HG03439 (cell line): ENCODE data around the gene SSU72.

ENCODE experiments used
- ATAC-seq: cut with Tn5 transposase; IDR thresholded peaks from one replicate; pipeline ENCODE4 v1.9.1; 2021; ENCODE audit warnings: mild to moderate bottlenecking, moderate library complexity; ENCODE audit not compliant: unreplicated experiment

SSU72 gene

DNA sequence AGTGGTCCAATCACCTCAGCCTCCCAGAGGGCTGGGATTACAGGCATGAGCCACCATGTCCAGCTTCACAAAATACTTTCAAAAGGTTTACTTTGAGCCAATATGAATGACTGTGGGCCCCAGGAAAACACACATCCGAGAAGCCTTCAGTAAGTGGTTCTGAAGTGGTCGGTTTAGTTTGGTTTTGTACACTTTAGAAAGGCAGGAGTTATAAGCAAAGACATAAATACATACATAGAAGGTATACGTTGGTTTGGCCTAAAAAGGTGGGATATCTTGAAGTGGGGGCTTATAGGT, 37.4 kb upstream of the SSU72 start:
- ATAC-seq, result no peak

DNA sequence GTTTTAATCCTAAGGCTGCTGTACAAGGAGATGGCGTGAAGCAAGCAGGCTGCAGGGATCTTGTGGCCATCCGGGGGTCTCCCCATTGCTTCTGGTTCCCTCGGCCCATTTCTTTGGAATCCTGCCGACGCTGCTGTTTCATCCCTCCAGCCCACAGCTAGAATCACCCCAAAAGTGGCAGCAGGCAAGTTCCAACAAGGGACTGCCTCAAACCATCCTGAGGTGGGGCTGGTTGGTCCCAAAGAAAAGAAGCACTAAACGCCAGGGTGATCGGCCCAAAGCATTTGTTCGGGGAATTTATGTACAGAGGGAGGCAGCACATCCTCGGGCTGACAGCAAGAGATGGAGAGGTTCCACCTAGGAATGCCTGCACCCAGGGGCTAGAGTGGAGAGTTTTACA, 36.1 kb upstream of the SSU72 start:
- no peak for ATAC-seq

- ATAC-seq, result no peak
Observed at GRCh38 chr1:1609822-1610485, 35.3 kb upstream of the SSU72 start.

DNA sequence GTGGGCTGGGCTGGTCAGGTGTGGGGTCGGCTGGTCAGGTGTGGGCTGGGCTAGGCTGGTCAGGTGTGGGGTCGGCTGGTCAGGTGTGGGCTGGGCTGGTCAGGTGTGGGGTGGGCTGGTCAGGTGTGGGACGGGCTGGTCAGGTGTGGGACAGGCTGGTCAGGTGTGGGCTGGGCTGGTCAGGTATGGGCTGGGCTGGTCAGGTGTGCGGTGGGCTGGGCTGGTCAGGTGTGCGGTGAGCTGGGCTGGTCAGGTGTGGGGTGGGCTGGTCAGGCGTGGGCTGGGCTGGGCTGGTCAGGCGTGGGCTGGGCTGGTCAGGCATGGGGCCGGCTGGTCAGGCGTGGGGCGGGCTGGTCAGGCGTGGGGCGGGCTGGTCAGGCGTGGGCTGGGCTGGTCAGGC, 31.6 kb upstream of the SSU72 start:
- ATAC-seq, result no peak

DNA sequence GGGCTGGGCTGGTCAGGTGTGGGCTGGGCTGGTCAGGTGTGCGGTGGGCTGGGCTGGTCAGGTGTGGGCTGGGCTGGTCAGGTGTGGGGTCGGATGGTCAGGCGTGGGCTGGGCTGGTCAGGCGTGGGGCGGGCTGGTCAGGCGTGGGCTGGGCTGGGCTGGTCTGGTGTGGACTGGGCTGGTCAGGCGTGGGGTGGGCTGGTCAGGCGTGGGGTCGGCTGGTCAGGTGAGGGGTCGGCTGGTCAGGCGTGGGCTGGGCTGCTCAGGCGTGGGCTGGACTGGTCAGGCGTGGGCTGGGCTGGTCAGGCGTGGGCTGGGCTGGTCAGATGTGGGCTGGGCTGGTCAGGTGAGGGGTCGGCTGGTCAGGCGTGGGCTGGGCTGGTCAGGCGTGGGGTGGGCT, 31.1 kb upstream of the SSU72 start:
- no peak for ATAC-seq

- no peak for ATAC-seq
Observed at GRCh38 chr1:1605034-1605591, 30.4 kb upstream of the SSU72 start.

DNA sequence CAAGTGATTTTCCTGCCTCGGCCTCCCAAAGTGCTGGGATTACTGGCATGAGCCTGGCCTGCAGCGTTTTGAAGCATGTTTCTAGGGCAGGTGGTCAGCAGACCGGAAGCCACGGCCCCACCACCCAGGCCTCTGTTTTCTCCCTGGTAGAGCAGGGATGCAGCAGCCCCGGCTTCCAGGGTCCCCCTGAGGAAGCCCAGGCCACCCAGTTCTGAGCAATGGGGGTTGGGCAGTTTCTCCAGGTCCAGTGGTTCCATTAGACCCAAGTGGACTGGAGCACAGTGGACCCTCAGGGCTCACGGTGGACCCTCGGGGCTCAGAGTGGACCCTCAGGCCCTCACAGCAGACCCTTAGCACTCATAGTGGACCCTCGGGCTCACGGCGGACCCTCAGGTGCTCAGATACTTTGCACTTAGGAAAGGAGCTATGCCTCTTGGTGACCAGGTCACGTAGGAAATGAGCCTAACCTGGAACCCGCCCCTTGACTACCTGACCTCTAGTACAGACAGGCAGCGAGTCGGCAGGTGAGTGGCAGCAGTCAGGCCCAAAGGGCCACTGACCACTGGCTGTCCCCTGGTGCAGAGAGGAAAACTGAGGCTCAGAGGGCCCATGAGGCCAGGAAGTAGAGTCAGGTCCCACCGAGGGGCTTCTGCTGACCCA, 29.8 kb upstream of the SSU72 start:
- no peak for ATAC-seq

GRCh38 chr1:1603671-1604373, 29.2 kb upstream of the SSU72 start:
- ATAC-seq, result no peak

DNA sequence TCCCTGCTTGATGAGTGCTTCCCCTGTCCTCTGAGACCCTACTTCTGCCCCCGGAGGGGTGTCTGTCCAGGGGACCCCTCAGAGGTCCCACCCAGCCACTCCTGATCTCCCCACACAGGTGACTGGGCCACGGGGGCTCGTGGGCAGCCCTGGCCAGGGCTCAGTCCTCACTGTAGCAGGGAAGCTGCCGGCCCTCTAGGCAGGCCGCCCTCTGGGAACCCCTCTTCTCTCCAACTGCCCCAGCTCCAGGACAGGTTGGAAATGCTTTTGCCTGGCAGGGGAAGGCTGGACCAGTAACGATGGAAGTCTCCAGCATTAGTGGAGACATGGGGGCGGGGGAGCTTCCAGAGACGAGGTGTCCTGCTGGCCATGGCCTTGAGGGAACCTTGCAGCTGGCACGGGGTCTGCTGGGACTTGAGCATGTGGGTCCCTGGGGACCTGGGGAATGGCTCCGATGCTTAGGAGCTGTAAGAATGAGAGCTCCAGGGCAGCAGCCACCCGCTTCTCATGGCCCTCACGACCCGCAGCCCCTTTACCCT, 28.4 kb upstream of the SSU72 start:
- no peak for ATAC-seq

DNA sequence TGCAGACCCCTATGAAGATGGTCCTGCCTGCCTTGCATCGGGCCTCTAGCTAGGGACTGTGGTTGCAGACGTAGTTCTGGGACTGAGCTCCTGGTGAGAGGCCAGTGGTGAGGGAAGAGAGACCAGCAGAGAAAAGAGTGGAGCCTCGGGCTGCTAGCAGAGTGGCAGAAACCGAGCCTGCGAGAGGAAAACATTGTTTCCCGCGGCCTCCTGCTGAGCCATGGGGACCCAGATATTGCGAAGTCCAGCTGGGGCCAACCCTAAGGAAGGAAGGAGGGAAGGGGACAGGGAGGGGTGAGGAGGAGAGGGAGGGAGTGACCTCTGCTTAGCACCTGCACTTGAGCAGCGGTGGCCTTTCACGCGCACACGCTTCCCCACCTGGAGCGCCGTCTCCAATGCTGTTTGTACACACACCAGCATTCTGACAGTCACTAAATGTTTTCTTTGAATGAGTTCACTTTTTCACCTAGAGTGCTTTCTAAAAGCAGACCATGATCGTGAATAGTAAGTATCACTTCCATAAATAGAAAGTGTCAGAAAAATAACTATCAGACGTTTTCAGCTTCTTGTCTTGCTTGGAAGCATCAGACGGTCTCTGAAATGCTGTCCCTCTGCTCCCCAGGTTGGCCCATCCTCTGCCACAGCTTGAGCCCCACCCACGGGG, 27.8 kb upstream of the SSU72 start:
- no peak for ATAC-seq

DNA sequence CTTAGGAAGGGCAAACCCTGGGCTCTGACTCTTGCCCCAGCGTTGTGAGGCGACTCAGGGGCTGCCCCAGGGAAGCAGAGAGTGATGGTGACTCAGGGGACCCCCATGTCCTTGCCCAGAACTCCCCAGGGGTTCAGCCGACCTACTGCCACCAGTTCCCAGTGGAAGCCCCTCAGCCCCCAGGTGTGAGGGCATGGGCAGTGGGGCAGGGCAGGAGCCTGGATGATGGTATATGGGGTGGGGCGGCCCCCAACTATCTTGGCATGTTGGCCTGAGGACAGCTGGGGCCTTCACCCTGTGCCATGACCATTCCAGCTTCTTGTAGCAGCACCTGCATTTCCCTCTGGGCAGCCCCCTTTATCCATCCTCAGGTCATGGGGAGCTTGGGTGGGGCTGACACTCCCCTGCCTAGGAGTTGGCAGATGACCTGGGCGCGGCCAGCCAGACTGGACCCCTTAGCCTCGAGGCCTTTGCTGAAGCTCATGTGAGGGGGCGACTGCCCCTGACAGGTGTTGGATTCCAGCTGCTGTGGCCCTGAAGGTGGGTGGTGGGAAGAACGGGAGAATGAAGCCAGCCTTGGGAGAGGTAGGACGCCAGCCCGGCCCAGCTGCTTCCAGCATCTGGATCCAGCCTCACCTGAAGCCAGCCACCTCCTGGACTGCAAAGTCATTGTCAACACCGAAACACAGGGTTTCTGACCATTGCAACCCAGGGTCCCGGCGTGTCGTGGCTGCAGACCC, 27.1 kb upstream of the SSU72 start:
- ATAC-seq, result no peak

DNA sequence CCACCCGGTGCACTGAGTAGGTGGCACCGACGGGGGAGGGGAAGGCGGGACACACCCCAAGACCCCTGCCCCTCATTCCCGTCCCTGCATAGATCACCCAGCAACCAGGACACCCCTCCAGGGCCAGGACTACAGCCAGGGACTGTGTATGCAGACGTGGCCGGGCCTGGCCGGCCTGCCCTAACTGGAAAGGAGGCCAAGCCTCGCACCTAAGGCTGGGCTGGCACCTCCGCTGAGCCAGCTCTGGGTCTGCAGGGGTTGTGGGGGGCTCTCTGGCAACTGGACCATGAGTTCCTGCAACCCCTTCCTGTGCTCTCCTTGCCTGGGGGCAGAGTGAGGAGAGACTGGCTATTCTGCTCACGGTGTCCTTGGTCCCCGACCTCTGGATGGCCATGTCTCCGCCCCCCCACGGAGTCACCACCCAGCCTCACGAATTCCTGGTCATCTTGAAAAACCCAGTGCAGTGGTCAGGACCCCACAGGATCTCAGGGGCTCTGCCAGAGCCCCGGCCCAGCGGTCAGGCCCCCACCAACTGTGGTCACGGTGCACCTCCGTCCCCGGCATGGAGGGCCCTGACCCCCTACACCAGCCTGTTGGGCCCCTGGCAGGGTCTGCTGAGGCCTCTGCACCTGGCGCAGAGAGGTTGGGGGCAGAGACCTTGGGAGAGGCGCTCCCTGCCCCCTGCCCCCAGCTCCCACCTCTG, 26.3 kb upstream of the SSU72 start:
- no peak for ATAC-seq

DNA sequence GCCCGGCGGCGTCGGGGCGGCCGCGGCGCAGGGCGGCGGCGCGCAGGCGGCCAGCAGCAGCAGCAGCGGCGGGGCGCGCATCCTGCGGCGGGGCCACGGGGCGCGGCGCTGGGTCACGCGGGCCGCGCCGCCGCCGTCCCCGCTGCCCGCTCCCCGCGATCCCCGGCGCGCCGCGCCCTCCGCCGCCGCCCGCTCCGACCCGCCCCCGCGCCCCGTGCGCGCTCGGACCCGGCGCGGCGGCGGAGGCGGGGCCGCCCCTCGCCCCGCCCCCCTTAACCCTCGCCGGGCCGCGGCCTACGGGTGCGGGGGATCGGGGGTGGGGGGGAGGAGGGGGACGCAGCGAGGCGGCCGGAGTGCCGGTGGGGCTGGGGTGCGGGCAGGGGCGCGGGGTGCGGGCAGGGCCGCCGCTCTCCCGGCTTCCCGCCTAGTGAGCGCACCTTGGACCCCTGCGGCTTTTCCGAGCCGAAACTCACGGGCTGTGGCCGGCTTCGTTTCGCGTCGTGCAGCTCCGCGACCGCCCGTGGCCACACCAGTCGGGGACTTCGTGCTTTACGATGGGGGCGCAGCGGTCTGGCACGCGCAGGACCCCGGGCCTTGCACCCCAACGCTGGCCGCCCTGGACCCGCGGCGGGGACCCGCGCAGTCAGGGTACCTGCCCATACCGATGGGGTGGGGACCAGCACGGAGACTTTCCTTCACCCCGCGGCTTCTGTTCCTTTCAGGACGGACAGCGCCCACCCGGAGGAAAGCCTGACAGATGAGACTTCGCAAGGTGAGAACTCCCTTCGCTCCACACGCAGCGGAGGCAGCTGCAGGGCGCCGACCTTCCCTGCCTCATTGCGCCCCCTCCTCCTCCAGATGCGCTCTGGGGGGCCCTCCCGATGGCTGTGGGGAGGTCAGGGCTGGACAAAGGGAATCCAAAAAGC, 25.5 kb upstream of the SSU72 start, which contains the start of gene FNDC10:
FNDC10 (minus strand) TSS at position 201 of the 926 bp plus-strand sequence; CDS start at position 81, 120 bp downstream.
- no peak for ATAC-seq

GRCh38 chr1:1599030-1599934, 24.6 kb upstream of the SSU72 start:
- no peak for ATAC-seq

GRCh38 chr1:1598720-1599029, 24.0 kb upstream of the SSU72 start:
- ATAC-seq, result no peak

DNA sequence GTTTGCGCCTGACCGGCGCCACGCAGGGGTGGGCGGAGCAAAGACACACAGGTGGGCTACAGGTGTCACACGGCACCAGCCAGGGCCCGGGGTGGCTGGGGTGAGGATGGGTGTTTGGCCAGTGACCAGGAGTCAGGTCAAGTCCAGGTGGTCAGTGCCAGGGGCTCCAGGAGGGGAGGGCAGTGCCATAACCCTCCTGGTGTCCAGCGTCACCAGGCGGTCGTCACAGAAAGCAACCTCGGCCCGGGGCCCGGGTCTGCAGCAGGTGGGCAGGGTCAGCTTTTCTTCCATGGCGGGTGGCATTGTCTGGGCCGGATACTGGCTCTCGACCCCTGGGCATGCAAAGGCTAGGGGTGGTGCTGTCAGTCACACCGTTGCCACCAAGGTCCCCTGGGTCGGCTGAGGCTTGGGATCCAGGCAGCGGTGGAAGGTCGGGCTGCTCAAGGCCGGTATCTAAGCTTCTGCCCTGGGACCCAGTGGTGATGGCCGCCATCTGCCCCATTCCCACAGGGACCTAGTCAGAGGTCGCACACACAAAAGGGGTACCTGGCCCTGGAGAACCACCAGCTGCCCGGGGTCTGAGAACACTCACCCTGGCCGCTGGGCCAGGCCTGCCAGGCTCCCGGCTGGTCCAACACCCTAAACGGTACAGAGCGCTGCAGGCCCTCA, 23.5 kb upstream of the SSU72 start:
- ATAC-seq, result no peak

DNA sequence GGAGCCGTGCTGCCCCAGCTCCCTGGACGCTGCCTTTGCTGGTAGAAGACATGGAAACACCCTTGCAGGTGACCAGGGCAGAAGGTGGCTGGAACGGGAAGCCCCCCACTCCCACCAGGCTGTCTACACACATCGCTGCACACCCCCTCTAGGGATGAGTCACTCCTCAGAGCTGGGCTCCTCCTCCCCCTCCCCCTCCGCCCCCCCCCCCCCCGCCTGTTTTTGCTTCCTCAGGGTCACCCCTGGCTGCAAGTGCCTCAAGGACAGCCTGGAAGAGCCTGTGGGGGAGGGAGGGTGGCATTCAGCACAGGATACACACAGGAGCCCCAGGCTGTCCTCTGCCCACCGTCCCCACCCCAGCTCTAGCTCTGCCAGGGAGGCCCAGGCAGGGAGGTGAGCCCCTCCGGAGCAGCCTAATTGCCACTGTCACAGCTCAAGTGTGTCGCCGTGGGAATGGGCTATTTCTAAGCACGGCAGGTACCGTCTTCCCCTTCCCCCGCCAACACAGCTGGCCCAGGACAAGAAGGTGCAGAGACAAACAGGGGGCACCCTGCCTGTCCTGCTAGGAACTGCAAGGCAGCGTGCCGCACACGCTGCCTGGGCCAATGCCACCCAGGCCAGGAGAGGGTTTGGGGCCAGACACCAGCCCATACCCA, 22.7 kb upstream of the SSU72 start:
- no peak for ATAC-seq
